ENCODE data around the gene MSGN1. TPM values are rescaled to one million over a fixed set of nuclear protein-coding genes. Genes with fewer than 3 reads are reported as not detected.
"Not testable (repeated sequence)": the region's sequence is repeated elsewhere in the genome, so short reads cannot be mapped to it uniquely, and the experiment has no call there.

The MSGN1 gene
- polyA plus RNA-seq, 12 donors: 0.34 to 1.5 (median 0.77) TPM; not detected in 4

DNA sequence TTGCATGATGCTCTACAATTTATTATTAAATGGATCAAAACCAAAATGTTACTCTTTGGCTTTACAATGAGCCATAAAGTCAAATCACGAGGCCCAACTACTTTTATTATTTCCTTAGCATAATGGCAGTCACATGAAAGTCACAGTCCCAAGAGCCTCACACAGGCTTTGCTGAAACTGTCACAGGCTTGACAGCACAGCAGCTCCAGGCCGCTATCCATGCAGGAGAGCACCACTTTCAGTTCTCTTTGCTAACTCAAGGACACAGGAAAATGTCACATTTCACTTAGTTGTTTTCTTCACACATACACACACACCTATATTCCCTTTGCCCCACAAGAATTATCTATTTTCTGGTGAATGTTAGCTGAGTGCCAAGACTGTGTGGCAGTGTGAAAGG is 11.1 kb upstream of the MSGN1 start:
- no peak for DNase-seq

DNA sequence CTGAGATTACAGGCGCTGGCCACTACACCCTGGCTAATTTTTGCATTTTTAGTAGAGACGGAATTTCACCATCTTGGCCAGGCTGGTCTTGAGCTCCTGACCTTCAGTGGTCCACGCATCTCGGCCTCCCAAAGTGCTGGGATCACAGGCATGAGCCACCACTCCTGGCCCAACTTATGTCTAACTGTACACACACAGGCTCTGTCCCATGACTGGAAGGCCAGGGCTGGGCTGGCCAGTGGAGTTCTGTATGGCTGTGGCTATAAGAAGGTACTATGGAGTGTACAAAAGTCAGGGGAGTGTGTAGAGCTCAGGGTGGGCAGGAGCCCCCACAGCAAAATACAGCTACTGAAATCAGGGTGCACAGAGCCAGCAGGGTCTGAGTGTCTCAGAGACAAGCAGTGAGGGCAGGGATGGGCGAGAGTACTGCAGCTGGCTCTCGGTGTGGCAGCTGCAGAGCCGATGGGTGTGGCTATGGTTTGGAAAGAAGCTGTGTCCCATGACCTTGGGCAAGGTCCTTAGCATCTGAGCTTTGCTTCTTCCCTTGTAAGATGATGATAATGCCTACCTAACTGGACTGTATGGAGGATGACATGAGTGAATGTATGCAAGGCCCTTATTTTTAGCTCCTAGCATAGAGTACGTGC is 10.4 kb upstream of the MSGN1 start:
- no peak for DNase-seq

DNA sequence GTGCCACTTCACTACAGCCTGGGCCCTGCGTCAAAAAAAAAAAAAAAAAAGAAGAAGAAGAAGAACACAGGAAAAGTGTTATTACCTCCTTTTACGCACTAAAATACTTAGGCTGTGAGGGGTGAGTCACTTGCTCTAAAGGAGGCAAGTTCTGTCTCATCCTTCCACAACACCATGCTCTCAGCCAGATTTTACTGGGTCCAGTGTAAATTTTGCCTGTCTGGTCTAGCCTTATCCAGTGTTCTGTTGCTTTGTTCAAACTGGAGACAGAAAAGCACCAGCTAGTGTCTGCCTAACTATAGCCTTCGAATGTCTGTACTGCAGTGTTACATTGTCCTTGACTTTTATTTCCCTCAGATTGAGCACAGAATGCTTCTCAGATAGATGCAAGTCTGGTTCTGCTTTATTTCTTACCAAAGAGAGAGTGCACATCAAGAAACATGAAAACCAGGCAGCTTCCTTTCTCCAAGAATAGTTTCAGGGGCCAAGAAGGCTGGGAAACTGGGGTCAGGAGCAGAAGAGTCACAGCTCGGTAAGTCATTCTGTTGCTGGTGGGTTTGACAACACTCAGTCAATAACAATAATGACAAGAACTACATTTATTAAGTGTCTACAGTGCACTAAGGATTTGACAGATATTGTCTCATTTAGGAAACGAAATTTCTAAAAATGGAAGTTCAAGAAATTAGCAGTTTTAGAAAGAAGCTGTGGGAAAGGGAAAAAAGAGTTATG is 3.1 kb upstream of the MSGN1 start:
- no peak for DNase-seq

DNA sequence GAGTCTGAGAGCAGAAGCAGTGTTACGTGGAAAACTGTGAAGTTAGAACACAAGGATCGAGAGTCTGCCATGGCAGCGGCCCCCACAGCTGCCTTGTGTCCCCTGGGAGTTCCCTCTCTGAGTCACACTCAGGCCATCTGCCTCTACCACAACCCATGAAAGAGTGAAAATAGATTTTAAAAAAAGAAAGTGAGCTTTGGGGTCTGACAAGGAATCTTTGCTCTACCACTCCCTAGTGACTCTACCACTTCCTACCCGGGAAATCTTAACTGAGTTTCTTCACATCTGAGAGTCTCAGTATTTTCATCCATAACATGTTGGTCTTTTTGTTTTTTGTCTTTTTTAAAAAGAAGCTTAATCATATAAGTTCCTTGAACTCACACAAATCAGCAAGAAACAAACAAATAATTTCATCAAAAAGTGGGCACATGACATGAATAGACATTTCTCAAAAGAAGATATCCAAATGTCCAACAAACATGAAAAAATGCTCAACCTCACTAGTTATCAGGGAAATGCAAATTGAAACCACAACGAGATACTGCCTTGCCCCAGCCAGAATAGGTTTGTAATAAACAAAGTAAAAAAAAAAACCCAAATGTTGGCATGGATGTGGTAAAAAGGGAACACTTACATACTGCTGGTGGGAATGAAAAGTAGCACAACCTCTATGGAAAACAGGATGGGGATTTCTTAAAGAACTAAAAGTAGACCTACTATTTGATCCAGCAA is 2.4 kb upstream of the MSGN1 start:
- no peak for DNase-seq

DNA sequence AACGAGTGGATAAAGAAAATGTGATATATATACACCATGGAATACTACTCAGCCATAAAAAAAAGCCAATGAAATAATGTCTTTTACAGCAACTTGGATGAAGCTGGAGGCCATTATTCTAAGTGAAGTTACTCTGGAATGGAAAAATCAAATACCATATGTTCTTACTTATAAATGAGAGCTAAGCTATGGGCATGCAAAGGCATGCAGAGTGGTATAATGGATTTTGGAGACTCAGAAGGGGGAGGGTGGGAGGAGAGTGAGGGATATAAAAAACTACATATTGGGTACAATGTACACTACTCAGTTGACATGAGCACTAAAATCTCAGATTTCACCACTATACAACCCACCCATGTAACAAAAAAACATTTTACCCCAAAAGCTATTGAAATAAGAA is 1.7 kb upstream of the MSGN1 start:
- no peak for DNase-seq

DNA sequence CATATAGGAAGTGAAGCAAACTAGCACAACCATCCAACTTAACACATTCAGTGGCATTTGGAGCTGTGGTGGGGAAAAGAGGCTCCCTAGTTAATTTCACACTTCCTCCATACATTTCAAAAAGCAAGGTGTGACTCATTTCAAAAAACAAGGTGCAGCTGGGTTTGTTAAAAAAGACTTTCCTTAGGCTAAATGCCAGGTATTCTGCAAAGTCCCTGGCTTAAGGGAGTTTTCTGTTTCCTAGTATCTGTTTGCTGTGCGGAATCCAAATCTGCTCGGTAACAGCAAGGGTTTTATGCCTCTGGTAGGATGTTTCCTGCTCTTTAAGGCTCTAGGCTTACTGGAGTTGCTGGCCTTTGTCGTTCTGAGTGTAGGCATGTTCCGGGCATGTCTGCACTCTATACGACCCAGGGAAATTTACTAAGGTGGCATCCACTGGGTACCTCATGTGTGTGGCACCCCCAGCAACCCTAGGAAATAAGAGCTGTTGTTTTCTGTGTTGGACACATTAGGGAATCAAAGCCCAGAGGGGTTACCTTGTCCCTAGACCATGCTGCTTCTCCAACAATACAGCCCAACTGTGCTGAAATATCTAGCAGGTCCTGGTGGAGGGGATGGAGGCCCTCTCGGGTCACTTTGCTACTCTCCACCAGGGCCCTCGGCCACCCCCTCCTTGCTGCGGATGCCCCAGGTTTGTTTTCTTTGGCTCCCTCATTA is 634 bp upstream of the MSGN1 start:
- DNase-seq: no peak

DNA sequence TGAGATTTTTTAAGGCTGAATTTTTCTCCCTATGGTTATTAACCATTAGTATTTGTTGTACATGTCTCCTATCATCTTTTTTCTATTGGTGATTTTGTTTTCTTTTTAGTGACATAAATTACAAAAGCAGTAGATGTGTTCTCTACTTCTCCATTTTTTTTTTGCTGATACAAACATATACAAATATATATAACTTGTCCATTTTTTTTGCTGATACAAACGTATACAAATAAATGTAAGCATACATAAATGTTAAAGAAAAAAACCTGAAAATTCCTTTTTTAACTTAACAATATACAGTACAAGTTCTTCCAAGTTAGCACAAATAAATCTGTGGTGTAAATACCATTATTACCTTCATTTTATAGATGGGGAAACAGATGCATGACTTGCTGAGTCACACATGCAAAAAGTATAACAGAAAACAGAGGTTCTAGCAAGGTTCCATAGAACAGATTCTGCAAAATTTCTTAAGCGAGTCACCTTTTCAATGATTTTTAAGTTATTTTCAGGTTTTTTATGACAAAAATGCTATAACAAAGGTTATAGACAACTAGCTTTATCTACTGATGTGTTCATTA is 2.1 kb downstream of the MSGN1 start:
- no peak for DNase-seq

DNA sequence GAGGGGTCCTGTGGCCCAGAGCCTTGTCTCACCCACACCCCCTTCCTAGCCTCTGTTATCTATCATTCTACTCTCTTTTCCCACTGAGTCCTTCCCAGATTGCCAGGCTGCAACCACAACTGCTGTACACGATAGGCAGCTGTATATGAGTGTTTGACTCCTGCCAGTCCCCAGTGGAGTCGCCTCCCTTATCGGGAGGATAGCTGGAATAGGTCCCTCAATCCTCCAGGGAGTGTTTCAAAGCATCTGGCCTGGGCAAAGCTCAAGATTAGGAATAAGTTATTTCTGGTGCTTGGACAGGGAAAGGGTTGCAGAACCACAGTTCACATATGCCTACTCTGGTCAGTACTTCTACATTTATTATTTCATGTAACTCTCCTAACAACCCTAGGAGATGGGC is 4.8 kb downstream of the MSGN1 start:
- no peak for DNase-seq

DNA sequence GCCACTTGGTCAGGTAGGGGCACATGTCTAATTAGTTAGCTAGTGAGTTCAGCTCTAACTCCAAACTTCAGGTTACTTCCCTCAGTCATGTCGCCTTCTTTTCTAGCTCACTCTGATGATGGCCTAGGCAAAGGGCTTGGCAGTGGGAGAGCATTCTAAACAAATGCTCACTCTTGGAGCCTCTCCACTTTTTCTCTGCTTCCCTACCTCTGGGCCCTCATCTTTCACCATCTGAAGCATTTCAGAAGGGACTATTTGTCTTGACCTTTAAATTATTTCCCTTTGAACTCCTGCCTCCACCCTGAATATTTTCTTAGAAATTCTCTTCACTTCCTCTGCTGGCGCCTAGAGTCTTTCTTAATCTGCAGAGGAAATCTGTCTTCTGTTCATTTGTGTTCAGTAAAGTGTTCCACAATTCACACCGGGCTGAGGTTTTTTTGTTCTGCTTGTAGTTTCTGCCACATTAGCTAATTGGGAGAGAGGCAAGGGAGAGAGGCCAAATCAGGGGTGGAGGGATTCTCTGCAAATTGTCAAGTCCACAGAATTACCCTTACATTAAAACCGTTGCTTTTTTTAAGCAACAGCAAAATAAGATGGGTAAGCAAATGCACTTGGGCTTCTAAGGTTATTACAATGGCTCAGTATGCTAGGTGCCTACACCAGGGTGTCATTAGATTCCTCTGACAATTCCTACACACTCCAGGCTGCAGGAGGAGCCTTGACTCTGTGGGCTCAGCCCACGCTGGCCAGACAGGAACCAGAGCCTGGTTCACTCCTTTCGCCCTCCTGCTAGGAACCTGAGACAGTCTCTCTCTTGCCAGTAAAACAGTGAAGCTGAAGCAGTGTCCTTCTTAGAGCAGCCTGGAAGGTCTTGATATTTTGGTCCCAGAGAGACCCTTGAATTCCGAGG is 5.5 kb downstream of the MSGN1 start:
- no peak for DNase-seq

DNA sequence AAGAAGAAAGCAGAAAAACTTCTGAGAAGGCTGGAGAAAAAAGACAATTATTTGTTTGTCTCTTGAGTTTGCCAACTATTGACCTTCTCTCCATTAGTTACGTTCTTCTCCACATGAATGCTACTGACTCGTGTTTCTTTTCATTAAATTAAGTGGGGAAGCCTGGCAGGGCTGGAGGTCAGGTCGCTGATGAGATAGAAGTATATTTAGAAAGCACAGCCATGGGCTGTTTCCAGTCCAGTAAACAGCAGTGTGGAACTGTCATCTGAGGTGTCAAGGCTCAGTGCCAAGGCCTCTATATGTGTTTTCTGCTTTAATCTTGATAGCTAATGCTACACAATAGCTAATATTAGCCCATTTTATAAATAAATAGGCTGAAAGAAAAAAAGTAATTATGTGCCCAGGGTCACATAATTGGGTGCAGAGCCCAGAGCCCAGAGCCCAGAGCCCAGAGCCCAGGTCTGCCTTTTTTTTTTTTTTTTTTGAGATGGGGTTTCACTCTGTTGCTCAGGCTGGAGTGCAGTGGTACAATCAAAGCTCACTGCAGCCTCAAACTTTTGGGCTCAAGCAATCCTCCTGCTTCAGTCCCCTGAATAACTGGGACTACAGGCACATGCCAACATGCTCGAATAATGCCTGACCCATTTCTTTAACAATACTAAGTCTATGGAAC is 6.3 kb downstream of the MSGN1 start:
- DNase-seq: no peak

DNA sequence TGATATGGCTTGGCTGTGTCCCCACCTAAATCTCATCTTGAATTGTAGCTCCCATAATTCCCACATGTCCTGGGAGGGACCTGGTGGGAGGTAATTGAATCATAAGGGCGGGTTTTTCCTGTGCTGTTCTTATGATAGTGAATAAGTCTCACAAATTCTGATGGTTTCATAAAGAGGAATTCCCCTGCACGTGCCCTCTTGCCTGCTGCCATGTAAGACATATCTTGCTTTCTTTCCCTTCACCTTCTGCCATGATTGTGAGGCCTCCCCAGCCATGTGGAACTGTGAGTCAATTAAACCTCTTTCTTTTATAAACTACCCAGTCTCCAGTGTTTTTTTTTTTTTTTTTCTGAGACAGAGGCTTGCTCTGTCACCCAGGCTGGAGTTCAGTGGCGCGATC is 7.4 kb downstream of the MSGN1 start:
- DNase-seq: not testable (repeated sequence)

DNA sequence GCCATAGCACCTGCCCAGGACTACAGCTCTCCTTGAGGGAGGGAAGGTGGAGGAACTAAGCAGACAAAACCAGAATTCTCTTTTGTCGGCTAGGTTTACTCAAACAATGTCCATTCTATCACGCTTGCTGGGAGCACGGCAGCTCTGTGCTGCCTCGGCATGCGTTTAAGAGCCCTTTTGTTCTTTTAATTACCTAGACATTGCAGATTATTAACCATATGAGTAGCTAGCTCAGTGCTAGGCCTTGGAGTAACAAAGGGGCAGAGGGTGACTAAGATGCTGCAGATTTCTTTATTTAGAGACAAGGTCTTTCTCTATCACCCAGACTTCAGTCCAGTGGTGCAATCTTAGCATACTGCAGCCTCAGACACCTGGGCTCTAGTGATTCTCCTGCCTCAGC is 11.1 kb downstream of the MSGN1 start:
- DNase-seq: no peak

DNA sequence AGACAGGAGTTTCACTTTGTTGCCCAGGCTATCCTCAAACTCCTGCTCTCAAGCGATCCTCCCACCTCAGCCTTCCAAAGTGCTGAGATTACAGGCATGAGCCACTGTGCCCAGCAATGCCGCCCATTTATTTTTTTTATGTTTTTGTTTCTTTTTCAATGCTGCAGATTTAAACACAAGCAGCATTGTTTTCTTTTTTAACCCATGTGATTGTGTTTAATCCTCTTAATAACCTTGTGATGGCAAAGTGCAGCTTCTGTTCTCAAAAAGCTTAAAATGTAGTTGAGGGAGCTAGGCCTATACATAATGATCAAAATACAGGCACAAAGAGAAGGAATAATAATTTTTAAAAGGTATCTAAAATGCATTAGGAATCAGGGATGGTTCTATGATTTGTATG is 11.5 kb downstream of the MSGN1 start:
- DNase-seq: no peak

DNA sequence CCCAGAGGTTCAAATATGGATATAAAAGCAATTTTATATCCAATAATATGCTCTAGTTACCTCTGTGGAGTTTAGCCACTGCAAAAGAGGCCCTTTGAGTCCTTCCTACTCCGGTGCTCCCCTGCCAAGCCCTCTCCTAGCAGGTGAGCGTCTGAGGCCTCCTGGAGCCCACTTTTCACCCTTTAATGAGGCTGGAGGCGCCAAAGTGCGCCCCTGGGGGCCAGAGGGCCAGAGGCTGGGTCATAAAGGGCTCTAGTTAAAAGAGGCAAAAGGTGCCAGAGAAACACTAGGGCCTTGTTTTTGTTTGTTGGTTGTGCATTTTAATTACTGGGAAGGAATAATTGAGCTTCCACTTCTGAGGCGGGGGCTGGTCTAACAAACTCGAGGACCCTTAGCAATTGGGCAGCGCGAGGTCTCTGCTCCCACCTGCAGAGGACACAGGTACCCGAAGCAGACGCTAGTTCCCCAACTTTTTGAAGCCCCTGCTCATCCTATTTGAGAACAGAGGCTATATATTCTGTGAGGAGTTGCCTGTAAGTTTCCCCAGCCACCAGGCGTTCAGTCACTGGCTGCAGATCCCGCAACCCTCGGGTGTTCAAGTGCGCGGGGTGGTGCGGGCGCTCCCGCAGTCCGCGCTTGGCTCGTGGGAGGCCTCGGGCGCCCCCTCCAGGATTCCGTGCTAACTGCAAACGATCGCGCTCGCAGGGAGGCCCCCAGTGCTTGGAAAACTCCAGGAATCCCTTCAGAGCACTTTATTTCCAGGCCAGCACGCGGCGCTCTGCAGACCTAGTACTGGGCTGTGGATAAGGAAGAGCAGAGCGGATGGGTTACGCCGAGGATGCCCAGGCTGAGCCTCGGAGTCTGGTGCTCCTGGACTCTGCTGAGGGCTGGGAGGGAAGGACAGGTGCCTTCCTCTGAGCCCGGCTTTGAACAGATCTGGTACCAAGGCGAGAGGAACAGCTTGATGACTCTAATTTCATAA is 14.1 kb downstream of the MSGN1 start:
- peak; percentile 77 for DNase-seq

DNA sequence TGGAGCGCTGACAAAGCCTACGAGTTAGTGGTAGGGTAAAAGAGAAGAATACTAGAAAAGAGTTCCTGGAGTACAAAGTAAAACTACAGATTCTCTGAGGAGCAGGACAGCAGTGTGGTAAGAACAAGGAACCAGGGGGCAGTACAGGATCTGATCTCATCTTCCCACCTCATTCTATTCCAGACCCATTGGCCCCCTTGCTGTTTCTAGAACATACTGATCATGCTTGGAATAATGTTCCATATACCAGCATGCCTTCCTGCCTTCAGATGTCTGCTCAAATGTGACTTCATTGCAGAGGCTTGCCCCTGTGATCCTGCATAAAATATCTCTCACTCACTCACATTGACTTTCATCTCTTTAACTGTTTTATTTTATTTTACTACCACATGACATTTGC is 19.3 kb downstream of the MSGN1 start:
- no peak for DNase-seq

DNA sequence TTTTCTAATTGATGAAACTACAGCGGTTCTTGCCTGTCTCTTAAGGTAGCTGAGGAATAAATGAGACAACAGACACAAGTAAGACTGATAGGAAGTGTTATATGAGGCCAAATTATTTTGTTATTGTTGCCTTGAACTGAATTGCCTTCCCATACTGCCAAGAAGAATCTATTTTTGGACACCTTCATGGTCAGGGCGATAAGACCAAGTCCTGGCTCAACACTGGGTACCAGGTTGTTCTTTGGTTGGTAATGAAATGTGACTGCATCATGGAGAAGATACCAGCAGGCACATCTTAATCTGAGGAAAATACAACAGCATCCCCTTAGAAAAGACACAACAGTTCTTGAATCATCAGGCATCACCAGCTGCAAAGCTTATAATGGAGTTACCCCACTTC is 23.7 kb downstream of the MSGN1 start:
- no peak for DNase-seq

DNA sequence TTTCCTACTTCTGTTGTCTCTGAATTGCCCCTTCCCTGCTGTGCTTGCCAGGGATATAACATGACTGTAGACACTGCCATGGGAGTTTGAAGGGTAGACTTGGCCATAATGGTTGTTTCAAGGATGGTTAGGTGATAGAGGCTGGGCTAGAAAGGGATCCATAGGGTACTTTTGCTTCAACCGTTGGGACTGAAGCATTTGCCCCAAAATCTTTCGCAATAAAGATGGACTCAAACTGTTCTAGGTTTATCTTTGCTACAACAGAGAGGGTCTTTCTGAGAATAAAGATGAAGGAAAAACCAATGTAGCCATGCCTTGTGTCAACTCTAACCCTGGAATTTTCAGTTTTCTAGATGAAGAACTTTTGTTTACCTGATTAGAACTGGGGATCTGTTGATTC is 27.2 kb downstream of the MSGN1 start:
- DNase-seq: no peak

DNA sequence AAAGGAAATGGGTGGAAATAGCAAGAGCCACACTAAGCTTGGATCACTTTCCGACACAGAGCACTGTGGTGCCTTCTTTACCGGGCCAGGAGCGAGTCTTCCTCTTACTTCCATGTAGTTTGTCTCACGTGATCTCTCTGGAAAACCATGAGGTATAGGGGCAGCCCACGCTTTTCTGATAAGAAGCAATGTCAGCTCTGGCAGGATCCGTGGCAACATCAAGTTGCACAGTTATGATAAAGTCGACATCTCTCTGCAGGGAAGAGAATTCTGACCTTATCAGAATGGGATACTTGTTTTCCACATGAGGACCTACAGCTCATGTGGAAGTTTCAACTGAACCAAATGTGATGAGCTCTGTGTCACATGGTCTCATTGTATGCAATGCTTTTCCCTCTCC is 29.5 kb downstream of the MSGN1 start:
- DNase-seq: no peak

DNA sequence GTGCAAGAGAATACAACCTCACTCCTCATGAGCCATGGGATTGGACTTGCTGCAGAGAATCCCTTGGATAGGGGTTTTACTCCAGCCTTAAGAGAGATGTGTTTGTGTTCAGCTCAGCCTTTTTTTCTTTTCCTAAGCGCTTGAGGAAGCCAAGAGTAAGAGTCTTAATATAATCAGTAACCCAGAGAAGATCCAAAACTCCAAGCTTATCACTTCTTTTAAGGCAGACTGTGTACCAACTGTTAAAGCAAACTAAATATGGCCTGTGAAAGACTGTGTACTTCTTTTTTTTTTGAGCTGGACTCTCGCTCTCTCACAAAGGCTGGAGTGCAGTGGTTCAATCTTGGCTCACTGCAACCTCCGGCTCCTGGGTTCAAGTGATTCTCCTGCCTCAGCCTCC is 30.4 kb downstream of the MSGN1 start:
- no peak for DNase-seq
